GM23248 (cell line): ENCODE data around the gene ABHD17A.

Experiments
- EZH2 ChIP-seq: fragments of 200-600 bp; sonication (generic); IDR thresholded peaks from 2 replicates; pipeline ENCODE4 v1.6.1; 2018; ENCODE audit warnings: antibody characterized with exemption, mild to moderate bottlenecking; ENCODE audit not compliant: insufficient read depth, poor library complexity, severe bottlenecking
- EZH2phosphoT487 ChIP-seq: fragments of 200-600 bp; sonication (generic); IDR thresholded peaks from 2 replicates; pipeline ENCODE4 v1.6.1; 2018; ENCODE audit warnings: antibody characterized with exemption, moderate library complexity, mild to moderate bottlenecking, low read depth; ENCODE audit not compliant: insufficient read depth

DNA sequence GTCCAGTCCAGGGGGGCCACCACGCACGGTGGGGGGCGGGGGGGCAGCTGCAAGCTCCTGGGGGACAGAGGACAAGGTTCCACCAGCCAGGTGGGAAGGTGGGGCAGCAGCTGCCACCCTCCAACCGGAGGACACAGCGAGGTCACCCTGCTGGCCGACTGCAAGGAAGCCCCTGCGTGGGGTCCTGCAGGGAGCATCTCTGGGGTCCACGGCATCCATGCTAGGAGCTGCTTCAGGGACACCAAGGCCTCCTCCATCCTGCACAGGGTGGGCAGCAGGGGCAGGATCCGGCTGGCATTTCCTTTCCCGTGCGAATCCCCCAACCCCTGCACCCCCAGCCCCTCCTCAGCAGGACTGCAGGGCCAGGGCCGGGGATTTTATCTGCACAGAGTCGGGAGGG is 13.7 kb downstream of the ABHD17A start:
- no peak for TF ChIP-seq EZH2phosphoT487
- TF ChIP-seq EZH2 = no peak
